Measurements from ENCODE around the gene RERE. TPM values are rescaled to one million over a fixed set of nuclear protein-coding genes. Genes with fewer than 3 reads are reported as not detected.
"Not testable (repeated sequence)": the region's sequence is repeated elsewhere in the genome, so short reads cannot be mapped to it uniquely, and the experiment has no call there.

RERE gene
- total RNA-seq, 1 experiment from 2014 or later, result 40.6 TPM

- ATAC-seq, result no peak
- H3K27ac ChIP-seq (ENCODE audit: low read depth, low read length), result no peak overlapping the region
- H3K4me3 ChIP-seq (replicated peaks in 1 of 2; ENCODE audit: low read depth in 1 of 2, low read length in 2 of 2), result no peak overlapping the region
- H3K9me3 ChIP-seq (ENCODE audit: control insufficient read depth in 1 of 2, insufficient read depth in 1 of 2, low read depth in 1 of 2, low read length in 2 of 2), result no peaks in the 10 kb centered on the region
- H3K9ac ChIP-seq (ENCODE audit: low read length), result no peak overlapping the region
- BruUV-seq (replicated peaks), result no TSS peak
- no peak for DNase-seq (ENCODE audit: low read depth, low spot score)
- POLR2A ChIA-PET, result no interaction called here
- peaks cover 0 to 10% of the 10 kb centered on the region in 2 experiments; a peak in 1 of 4 replicates for H3K4me1 ChIP-seq (ENCODE audit: control insufficient read depth in 1 of 2, insufficient read depth in 2 of 2, low read length in 2 of 2)
- CTCF ChIA-PET, result no interaction called here
- no peaks in the 10 kb centered on the region for H4K20me1 ChIP-seq (ENCODE audit: insufficient read depth)
- no peak overlapping the region for H3K4me2 ChIP-seq (ENCODE audit: low read length)
- H3K79me2 ChIP-seq (ENCODE audit: insufficient read depth, low read length), result no peaks in the 10 kb centered on the region; the same call in 1 of the 2 replicates
- intact Hi-C loops (cut with micrococcal nuclease), result no loop called here
- RAD21 ChIA-PET (ENCODE audit: low non-redundant PET in 1 of 2, low total read pairs in 2 of 2, uncharacterized antibody in 2 of 2, unreplicated experiment in 2 of 2), result no interaction called here
- H3K36me3 ChIP-seq (ENCODE audit: control insufficient read depth in 1 of 2, insufficient read depth in 2 of 2, low read length in 2 of 2), result no peaks in the 10 kb centered on the region
- no peak for TF ChIP-seq JUND (IDR thresholded peaks at IDR 0.05)
- no peak for TF ChIP-seq SRF (IDR thresholded peaks at IDR 0.05; ENCODE audit: low read depth)
- TF ChIP-seq MAX (IDR thresholded peaks at IDR 0.05), result no peak
- TF ChIP-seq YY1 (IDR thresholded peaks at IDR 0.05; ENCODE audit: extremely low read depth, insufficient replicate concordance, low read depth, low read length), result no peak
- TF ChIP-seq POLR2A (IDR thresholded peaks at IDR 0.05; ENCODE audit: borderline replicate concordance, extremely low read depth, insufficient read depth, insufficient read length), result no peak
- TF ChIP-seq CBX3 (IDR thresholded peaks at IDR 0.05; ENCODE audit: low read depth), result no peak
- no peak for TF ChIP-seq SIN3A (IDR thresholded peaks at IDR 0.05; ENCODE audit: low read depth)
- no peak for TF ChIP-seq SP1 (IDR thresholded peaks at IDR 0.05; ENCODE audit: low read depth)
- no peak for TF ChIP-seq EGR1 (IDR thresholded peaks at IDR 0.05; ENCODE audit: low read depth)
- TF ChIP-seq, protein P1, sequence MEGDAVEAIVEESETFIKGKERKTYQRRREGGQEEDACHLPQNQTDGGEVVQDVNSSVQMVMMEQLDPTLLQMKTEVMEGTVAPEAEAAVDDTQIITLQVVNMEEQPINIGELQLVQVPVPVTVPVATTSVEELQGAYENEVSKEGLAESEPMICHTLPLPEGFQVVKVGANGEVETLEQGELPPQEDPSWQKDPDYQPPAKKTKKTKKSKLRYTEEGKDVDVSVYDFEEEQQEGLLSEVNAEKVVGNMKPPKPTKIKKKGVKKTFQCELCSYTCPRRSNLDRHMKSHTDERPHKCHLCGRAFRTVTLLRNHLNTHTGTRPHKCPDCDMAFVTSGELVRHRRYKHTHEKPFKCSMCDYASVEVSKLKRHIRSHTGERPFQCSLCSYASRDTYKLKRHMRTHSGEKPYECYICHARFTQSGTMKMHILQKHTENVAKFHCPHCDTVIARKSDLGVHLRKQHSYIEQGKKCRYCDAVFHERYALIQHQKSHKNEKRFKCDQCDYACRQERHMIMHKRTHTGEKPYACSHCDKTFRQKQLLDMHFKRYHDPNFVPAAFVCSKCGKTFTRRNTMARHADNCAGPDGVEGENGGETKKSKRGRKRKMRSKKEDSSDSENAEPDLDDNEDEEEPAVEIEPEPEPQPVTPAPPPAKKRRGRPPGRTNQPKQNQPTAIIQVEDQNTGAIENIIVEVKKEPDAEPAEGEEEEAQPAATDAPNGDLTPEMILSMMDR (IDR thresholded peaks at IDR 0.05 in 2 of 3, conservative IDR thresholded peaks at IDR 0.05 in 1 of 3; ENCODE audit: borderline replicate concordance in 1 of 3, insufficient read depth in 1 of 3, low read depth in 2 of 3, low read length in 2 of 3), result no peak
- TF ChIP-seq ELF1 (IDR thresholded peaks at IDR 0.05; ENCODE audit: borderline replicate concordance, low read depth), result no peak
- no peaks in the 10 kb centered on the region for H3K9me2 ChIP-seq (ENCODE audit: insufficient read depth)
- H2AFZ ChIP-seq (ENCODE audit: low read depth, low read length, poor library complexity, severe bottlenecking), result no peak overlapping the region
- no peaks in the 10 kb centered on the region for H3K27me3 ChIP-seq (ENCODE audit: insufficient read depth, low read length)
These were observed 369.8 kb downstream of the RERE start for GRCh38 chr1:8447616-8448150.

DNA sequence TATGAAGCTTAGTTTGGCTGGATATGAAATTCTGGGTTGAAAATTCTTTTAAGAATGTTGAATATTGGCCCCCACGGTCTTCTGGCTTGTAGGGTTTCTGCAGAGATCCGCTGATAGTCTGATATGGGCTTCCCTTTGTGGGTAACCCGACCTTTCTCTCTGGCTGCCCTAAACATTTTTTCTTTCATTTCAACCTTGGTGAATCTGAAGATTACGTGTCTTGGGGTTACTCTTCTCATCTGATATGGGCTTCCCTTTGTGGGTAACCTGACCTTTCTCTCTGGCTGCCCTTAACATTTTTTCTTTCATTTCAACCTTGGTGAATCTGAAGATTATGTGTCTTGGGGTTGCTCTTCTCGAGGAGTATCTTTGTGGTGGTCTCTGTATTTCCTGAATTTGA is 371.3 kb downstream of the RERE start:
- DNase-seq (ENCODE audit: low read depth, low spot score); H3K9ac ChIP-seq (ENCODE audit: low read length); H3K9me2 ChIP-seq (ENCODE audit: insufficient read depth); H2AFZ ChIP-seq (ENCODE audit: low read depth, low read length, poor library complexity, severe bottlenecking); H3K4me2 ChIP-seq (ENCODE audit: low read length); BruUV-seq (replicated peaks); CTCF ChIA-PET; H3K79me2 ChIP-seq (ENCODE audit: insufficient read depth, low read length); H3K4me3 ChIP-seq (replicated peaks in 1 of 2; ENCODE audit: low read depth in 1 of 2, low read length in 2 of 2); RAD21 ChIA-PET (ENCODE audit: low non-redundant PET in 1 of 2, low total read pairs in 2 of 2, uncharacterized antibody in 2 of 2, unreplicated experiment in 2 of 2); ATAC-seq; H3K4me1 ChIP-seq (ENCODE audit: control insufficient read depth in 1 of 2, insufficient read depth in 2 of 2, low read length in 2 of 2); intact Hi-C loops (cut with micrococcal nuclease); H3K9me3 ChIP-seq (ENCODE audit: control insufficient read depth in 1 of 2, insufficient read depth in 1 of 2, low read depth in 1 of 2, low read length in 2 of 2); H4K20me1 ChIP-seq (ENCODE audit: insufficient read depth); H3K36me3 ChIP-seq (ENCODE audit: control insufficient read depth in 1 of 2, insufficient read depth in 2 of 2, low read length in 2 of 2); H3K27ac ChIP-seq (ENCODE audit: low read depth, low read length); H3K27me3 ChIP-seq (ENCODE audit: insufficient read depth, low read length); POLR2A ChIA-PET: not testable (repeated sequence)
